Stimulated activated CD8-positive, alpha-beta memory T cell treated with anti-CD3 and anti-CD28 coated beads, Interleukin-12 subunit alpha, Interleukin-12 subunit beta, amount 100 ng/mL, for 4 hours (primary cell): Measurements from ENCODE around the gene CCR5AS.
"Not testable (repeated sequence)": the region's sequence is repeated elsewhere in the genome, so short reads cannot be mapped to it uniquely, and the experiment has no call there.

Experiments
- DNase-seq: peaks from one replicate; pipeline ENCODE4 v3.0.0-alpha.2; 2020; ENCODE audit warnings: low read depth

The CCR5AS gene

DNA sequence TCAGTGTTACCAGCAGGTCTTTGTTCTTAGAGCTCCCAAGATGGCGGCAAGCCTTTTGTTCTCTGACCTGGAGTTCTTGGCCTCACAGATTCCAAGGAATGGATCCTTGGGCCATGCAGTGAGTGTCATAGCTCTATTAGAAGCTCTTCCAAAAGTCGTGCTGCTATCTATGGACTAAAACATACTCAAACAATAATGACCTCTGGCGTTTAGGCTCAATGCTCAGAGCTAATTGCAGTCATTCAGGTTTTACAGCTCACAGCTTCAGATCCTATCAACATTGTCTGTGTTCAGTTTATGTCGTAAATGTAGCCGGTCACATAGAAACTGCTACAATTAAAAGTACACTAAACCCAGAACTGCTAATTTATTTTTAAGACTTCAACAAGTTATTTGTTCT lies 22.4 kb upstream of the CCR5AS start:
- DNase-seq = no peak

DNA sequence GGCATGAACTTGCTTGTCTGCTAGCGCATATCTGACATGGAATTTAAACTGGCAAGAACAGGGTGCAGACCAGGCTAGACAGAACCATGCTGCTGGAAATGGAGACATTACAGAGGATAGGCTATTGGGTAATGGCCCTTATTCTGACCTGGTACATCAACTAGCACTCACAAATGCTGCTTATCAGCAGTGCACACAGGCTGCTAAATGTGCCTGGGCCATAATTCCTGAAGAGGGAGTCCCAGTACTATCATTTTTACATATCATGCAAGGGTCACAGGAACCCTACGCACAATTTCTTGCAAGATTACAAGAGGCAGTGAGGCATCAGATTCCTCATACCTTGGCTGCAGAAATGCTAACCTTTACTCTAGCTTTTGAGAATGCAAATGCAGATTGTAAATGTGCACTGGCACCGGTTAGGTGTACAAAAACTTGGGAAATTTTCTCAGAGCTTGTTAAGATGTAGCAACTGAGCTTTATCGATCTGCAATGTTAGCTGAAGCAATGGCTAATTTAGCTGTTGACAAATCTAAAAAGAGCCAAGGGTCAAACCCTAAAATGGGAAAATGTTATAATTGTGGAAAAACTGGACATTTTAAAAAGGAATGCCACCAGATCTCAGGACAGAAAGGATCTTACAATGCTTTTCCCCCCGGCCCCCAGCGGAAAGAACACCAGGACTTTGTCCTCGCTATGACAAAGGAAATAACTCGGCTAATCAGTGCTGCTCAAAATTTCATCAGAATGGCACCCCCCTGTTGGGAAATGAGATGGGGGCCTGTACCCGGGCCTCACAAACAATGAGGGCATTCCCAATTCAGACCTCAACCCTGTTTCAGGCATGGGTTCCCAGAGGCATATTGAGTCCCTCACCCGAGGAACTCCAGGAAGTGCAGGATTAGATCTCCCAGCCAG lies 21.3 kb upstream of the CCR5AS start:
- no peak for DNase-seq

DNA sequence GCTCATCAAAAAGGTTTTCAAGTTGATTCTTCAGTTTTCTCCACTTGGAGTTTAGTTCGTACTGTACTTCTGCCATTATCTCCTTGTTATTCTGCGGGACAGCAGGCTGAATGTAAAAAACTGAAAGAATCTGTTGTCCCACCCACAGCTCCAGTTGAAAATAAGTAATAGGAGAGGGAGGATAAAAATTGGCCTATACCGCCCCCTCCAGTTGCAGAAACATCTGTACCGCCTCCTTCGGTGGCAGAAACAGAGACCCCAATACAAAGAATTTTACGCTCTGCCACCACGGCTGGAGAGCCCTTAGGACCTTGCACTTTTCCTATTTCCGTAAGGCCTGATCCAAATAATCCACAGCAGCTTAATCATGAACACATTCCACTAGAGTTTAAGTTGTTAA lies 20.5 kb upstream of the CCR5AS start:
- not testable (repeated sequence) for DNase-seq

DNA sequence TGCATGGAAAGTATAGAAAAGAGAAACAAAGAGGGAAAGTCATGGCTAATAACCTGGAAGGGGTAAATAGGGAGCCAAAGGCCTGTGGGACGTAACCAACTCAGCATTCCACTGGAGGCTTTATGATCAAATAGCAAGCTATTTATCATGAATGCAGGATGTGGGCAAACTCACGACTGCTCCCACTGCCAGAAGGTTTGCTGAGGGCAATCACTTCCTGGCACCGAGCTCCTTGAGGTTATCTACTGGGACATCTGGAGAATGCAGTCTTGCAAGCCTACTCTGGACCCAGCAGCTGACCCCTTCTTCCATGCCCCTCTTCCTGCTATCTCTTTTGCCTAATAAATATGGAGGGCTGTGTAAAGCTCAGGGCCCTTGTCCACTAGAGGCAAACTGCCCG lies 19.6 kb upstream of the CCR5AS start:
- not testable (repeated sequence) for DNase-seq

DNA sequence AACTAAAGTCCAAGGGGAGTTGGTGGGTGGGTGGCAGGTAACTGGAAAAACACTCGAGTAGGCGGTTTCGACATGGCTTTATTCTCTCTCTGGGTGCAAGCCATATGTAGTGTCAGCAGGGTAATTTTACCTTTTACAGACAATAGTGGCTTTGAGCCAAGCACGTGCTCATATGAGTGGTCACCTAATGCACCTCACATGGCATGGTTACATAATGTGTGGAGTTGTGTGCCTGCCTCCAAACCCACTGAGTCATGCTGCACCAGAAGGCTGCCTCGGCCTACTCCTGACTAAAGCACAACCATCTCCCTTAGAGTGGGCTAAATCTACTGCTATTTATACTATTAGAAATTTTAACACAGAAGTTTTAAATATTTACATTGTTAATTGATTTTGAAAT lies 16.7 kb upstream of the CCR5AS start:
- no peak for DNase-seq

DNA sequence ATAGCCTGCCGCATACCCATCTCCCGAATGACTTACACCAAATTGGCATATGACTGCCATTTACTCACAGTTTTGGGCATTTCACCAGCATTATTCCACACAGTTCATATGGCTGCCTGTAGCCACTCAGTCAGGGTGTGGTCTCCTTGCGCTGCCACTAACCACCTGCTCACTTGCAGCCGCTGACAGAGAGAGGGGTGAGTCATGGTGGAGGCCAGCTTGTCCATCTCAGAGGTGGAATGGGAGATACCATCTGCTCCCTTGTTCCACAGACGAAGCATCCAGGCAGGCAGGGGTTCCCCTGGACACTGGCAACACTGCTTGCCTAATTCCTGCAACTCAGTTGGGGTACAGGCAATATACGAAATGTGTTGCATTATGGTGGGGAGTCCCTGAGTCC lies 15.8 kb upstream of the CCR5AS start:
- no peak for DNase-seq

DNA sequence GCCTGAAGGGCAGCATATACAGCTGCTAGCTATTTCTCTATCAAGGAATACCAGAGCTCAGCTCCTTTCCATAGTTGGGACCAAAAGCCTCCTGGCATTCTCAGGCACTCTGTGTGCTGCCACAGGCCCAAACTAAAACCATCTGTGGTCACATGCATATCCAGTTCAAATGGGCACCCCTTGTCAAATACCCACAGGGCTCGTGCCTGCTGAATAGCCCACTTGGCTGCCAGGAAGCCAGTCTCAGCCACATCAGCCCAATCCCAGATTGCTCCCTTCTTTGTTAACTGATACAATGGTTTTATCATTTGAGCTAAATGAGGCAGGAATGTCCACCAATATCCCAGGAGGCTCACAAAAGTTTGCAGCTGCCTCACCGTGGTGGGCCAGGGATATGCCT lies 14.1 kb upstream of the CCR5AS start:
- DNase-seq = no peak

DNA sequence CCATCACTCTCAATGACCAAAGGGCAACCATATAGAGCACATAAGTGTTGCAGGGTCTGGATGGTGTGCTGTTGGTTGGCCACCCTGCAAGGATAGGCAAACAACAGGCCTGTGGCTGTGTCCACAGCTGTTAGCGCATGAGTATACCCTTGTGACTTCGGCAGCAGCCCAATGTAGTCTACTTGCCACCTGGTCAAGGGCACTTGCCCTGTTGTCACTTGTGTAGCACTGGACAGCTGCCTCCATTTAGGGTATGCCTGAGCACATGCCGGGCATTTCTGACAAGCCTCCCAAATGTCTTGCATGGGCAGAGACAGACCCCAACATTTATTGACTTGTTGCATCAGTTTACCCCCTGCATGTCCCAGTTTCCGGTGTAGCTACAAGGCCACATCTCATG lies 12.9 kb upstream of the CCR5AS start:
- no peak for DNase-seq

DNA sequence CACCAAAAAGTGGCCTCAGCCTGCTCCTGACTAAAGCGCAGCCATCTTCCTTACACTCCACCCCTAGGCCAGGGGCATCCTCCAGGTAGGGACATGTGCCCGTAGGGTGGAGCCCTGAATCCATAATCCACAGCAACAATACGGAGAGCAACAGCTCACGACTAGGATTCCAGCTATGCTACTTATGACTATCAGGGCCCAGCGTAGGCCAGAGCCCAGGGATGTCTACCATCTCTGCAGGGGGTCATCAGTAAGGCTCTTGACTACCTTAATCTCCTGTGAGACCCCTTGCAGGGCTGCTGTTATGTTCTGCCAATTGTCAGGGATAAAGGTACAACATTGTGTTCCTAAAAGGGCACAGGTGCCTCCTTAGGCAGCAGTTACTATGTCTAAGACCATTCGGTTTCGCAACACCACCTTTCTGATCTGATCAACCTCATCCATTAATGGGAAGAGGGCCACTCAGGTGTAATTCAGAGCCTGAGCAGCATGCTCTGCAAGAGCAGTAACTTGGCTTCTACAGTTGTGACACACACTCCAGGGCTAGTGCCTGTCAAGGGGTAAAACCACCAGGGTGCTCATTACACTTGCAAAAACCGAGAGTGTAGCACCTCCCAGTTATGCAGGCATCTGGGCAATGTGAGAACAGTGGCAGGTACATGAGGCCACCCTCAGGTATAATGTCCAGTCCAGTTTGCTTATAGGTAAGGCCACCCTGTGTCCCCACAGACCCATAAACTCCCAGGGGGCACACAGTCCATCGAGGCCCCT lies 11.2 kb upstream of the CCR5AS start:
- DNase-seq = no peak

DNA sequence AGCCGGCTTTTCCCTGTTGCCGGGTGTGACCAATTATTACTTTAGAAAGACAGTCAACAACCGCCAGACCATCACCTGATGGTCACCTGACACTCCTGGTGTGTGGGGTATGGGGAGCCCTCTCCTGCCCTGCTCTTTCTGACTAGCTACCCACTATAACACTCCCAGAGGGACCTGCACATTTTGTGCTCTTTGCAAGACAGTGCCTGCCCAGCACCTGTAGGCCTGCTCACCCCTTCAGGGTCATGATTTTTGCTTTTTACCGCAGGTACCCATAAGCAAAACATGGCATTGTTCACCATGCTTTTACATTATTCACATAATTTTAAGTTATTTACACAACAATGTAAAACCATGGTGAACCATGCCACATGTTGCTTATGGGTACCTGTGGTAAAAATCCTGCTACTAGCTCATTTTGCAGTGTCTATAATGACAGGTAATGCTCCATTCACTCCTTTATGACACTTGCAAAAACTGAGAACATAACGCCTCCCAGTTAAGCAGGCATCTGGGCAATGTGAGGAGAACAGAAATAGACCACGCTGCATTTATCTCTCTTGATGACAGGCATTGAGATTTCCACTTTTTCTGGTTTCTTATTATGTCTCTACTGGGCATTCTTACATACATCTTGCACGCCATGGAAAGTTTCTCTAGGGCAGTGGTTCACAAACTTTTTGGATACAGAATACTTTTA lies 10.1 kb upstream of the CCR5AS start:
- no peak for DNase-seq

DNA sequence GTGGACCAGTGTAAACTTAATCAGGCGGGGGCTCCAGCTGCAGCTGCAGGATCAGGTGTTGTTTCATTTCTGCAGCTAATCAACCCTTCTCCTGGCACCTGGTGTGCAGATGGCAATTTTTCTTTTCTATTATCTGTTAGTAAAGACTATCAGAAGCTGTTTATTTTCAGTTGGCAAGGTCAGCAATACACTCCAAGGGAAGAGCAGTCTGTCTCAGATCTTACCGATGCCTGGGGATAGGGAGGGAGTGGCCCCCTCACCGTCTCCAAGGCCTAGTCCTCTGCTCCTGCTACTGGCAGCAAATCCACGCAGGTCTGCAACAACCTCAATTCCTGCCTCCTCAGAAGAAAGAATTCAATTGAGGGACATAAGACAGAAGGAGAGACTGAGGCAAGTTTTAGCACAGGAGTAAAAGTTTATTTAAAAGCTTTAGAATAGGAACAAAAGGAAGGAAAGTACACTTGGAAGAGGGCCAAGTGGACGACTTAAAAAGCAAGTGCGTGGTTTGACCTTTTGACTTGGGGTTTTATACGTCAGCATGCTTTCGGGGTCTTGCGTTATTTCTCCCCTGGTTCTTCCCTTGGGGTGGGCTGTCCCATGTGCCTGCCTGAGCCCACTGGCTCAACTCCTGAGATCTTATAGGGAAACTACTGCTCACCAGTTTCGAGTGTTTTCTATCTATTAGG lies 9.4 kb upstream of the CCR5AS start:
- DNase-seq = no peak

DNA sequence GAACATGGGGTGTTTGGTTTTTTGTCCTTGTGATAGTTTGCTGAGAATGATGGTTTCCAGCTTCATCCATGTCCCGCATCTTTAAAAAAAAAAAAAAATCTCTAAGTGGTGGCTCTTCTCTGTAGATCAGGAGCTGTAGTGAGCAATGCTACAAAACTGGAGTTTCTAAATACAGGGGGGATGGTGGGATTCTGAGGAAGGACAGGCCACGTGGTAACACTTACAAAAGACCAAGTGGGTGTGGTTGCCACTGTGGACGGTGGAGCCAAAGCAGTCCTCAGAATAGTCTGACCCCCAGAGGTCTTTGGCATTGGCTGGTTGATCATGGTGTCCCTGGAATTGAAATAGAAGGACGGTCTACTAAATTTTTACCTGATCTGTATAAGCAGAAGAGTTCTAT lies 7.9 kb upstream of the CCR5AS start:
- no peak for DNase-seq

DNA sequence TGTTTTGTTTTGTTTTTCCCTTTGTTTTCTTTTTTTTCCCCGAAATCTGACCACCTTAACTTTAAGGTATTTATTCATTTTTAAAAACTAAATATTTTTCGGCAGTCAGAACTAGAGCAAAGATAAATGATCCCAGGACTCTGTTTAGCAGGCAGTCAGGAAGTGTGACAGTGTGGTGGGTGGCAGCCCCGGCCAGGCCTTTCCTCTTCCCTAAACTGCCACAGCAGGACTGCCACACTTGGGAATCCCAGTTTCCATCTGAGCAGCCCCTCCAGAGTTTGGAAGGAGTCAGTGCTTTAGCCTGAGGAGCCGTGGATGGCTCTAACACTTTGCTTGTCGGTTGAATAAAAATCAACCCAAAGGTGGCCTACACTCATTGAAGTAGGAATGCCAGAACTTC lies 7.1 kb upstream of the CCR5AS start:
- DNase-seq = no peak

DNA sequence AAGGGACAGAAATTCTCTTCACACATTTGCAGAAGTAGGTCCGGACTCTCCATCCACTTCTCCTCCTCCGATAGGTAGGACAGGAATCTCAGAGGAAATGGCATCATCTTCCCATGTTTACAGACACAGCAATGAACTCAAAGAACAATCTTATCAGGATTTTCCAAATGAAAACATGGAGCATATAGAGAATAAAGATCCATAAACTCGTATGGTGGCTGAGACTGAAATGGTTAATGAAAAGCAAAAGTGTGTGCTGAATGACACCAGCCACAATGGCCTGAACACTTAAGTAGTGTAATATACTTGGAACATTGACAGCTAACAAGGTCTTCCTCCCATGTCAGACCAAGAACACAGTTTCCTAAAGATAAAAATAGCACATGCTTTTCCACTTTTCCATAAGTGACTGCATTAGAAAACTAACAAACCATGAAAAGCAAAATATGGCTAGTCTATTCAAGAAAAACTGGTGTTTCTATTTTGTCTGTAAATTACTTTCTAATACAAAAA lies 6.0 kb upstream of the CCR5AS start:
- DNase-seq = no peak

DNA sequence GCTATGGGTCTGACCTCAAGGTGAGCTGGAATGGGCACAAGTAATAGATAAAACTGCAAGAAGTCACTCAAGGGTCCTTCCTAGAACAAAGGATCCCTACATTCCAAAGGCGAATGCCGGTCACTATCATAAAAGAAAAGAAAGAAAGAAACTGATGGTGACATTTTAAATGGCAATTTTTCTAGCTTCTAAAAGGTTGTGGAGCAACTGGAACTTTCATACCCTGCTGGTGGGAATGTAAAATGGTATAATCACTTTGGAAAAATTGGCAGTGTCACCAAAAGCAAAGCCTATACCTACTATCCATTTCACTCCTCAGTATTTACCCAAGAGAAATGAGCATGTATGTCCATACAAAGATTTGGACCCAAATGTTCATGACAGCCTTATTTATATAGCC lies 4.4 kb upstream of the CCR5AS start:
- DNase-seq = no peak

DNA sequence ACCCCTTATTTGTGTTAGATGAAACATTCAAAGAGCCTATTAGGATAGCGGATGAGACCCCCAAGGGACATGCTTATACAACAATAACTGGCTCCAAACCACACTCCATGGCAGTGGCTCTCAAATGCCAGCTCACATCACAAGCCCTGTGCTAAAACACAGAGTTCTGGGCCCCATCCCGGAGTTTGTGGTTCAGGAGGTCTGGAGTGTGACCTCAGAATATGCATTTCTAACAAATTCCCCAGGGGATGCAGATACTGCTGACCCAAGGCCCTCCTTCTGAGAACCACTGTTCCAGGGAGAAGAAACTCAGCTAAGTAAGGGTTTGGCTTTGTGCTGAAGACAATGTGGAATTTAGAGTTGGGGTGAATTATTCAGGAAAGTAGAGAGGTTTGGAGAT lies 3.8 kb upstream of the CCR5AS start:
- DNase-seq = no peak

DNA sequence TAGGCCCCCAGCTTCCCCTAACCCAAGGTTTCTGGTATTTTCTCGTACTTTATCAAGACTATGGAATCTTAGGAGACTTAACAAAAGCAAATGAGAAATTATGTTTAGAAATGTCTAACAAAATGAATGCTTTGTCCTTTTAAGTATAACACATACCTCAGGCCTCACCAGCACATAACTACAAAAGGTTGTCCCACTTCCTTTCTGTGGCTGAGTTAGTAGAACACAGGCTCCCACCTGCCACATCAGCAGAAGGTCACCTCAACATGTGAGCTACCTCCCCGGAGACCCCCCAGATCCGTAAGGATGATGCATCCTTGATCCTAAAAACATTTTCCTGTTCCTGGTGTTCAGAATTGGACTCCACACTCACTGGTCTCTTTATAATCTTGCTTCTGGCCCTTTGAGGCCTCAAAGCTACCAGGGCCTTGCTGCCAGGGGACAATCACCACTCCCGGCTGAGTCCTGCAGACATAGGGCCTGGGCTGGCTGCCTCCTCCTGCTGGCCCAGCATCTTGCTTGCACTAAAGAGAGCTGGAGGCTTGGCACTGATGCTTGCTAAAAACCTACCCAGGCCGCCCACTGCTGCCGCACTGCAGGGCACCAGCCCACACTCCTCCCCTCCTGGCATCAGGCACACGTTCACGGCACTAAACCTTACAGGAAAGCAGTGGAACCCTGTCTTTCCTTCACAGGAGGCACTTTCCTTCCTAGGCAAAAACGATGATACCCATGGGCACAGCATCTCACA lies 3.0 kb upstream of the CCR5AS start:
- no peak for DNase-seq

DNA sequence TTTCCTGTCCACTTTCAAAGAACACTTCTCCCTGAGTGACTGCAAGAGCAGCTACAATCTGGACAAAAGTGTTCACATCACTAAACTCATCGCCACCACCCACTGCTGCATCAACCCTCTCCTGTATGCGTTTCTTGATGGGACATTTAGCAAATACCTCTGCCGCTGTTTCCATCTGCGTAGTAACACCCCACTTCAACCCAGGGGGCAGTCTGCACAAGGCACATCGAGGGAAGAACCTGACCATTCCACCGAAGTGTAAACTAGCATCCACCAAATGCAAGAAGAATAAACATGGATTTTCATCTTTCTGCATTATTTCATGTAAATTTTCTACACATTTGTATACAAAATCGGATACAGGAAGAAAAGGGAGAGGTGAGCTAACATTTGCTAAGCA lies 2.0 kb upstream of the CCR5AS start:
- no peak for DNase-seq

DNA sequence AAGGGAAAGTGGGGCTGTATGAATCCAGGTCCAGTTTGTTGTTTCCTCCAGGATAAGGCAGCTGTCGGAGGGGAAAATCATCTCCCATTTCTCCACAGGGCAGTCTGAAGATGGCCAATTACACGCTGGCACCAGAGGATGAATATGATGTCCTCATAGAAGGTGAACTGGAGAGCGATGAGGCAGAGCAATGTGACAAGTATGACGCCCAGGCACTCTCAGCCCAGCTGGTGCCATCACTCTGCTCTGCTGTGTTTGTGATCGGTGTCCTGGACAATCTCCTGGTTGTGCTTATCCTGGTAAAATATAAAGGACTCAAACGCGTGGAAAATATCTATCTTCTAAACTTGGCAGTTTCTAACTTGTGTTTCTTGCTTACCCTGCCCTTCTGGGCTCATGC lies 1.1 kb upstream of the CCR5AS start:
- no peak for DNase-seq

DNA sequence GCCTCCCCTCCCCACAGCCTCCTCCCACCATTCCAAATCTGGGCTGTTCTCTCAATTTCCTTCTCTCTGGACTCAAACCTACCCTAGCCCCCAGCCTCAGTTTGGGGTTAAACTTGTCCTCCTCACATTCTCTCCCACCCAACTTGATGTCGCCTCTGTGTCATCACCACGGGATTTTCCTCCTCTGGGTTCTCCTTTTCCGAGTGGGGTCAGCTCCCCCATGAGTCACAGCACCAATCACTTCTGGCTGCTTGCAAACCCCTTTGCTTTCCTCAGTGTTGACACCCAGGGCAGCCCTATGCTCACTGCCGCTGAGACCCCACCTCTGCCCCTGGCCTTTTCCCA lies 451 bp downstream of the CCR5AS start:
- DNase-seq = no peak

DNA sequence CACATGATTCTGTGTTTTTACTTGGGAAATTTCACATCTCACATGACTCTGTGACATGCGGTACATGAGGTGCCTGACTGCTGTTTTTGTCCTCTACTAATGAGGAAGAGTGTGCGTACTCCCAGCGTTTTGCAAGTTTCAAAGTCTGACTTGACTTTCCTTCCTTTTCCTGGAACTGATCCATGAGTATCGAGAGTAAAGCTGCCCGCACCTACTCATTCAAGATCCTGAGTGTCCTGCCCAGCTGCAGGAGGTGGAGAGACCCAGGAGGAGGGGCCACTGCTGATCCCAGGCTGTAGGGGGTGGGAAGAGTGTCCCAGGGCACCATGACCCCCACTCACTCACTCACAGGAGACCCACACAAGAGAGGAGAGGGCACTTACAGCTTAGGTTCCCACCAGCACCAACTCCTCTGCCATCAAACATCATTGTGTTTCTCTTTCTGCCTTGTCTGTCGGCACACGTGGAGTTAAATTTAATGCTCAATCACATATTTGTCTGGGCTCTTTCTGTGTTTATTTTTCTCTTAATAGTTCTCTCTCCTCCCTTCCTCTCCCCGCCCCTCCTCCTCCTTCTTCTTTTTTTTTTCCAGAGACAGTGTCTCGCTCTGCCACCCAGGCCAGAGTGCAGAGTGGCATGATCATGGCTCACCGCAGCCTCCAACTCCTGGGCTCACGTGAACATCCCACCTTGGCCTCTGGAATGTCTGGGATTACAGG lies 1.4 kb downstream of the CCR5AS start:
- DNase-seq = no peak
